AG04449 (cell line): ENCODE data around the gene AGBL3.
"Not testable (repeated sequence)": the region's sequence is repeated elsewhere in the genome, so short reads cannot be mapped to it uniquely, and the experiment has no call there.

ENCODE experiments used
- CTCF ChIA-PET: fragments of 350-600 bp; formaldehyde crosslinking; extraction: SDS; loops from one replicate; lab custom pipeline; 2021; ENCODE audit warnings: antibody characterized with exemption; lab: Yijun Ruan, JAX
- POLR2A ChIA-PET: fragments of 400-600, 350-600 bp; formaldehyde crosslinking; extraction: SDS; loops from one replicate; lab custom pipeline; 2020; ENCODE audit warnings: antibody characterized with exemption, inconsistent platforms; lab: Yijun Ruan, JAX
- DNase-seq: peaks from one replicate; pipeline ENCODE4 v3.0.0-alpha.2; 2010; ENCODE audit warnings: low read depth, low spot score
- H3K4me3 ChIP-seq: 2 replicates; pipeline ENCODE4 v1.5.1; 2011; ENCODE audit warnings: low read depth, mild to moderate bottlenecking, control low read depth, low read length
- CTCF ChIP-seq: IDR thresholded peaks from one replicate; pipeline ENCODE4 v1.5.1; 2011; ENCODE audit warnings: mild to moderate bottlenecking, moderate library complexity, low read length, control low read depth, inconsistent platforms; ENCODE audit not compliant: insufficient read depth; ENCODE audit errors: missing control alignments

Gene AGBL3

GRCh38 chr7:135170274-135170997 lies 184.1 kb downstream of the AGBL3 start, which contains the start of gene CYREN:
Gene CYREN (minus strand): TSS chr7:135170707. CDS start chr7:135168922, 1,785 bp downstream.
- POLR2A ChIA-PET, result interaction anchor here (0.7 to 1.2 kb wide), 4 partner anchors 10 to 480 kb away, joined by 3 read pairs; partner anchors contain the start of gene AGBL3
- peak within 1 kb of the TSS; percentile 73 for H3K4me3 ChIP-seq
- TF ChIP-seq CTCF, result peak; percentile 91
- CTCF ChIA-PET, result interaction anchor here (1.1 to 3.3 kb wide), 19 partner anchors 8 to 738 kb away, joined by 3 to 29 read pairs (median 5); partner anchors contain the start of genes AGBL3 and WDR91
- DNase-seq, result peak; percentile 46

- CTCF ChIA-PET, result interaction anchor here (1.1 to 3.3 kb wide), 15 partner anchors 9 to 542 kb away, joined by 3 to 29 read pairs (median 5); partner anchors contain the start of genes AGBL3 and WDR91
- not testable (repeated sequence) for DNase-seq
- H3K4me3 ChIP-seq, result peak overlapping the region; percentile 73
- POLR2A ChIA-PET, result interaction anchor here (0.7 to 1.2 kb wide), 4 partner anchors 10 to 481 kb away, joined by 3 read pairs; partner anchors contain the start of gene AGBL3
These were observed 184.7 kb downstream of the AGBL3 start for GRCh38 chr7:135170998-135171481.

DNA sequence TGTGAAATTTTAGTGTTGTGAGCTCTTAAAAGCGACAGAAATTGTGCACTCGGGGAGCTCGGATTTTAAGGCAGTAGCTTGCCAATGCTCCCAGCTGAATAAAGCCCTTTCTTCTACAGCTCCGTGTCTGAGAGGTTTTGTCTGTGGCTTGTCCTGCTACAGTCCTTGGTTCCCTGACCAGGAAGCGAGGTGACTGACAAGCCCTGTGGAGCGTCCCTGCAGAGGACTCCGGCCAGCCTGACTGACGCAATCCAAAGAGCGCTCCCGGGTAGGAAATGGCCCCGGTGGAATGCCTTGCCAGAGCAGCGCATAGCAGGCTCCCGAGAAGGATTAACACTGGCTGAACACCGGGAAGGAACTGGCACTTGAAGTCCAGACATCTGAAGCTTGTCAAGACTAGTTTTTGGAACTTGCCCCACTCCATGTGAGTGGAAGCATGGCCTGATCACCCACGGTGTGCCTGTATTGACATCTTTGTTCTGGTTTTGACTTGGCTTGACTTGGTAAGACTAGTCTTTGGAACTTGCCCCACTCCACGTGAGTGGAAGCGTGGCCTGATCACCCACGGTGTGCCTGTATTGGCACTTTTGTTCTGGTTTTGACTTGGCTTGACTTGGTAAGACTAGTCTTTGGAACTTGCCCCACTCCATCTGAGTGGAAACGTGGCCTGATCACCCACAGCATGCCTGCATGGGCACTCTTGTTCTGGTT lies 185.4 kb downstream of the AGBL3 start:
- ChIA-PET POLR2A (interaction anchor here (1.1 to 1.2 kb wide), 2 partner anchors 9 to 185 kb away, joined by 3 read pairs; partner anchors contain the start of gene AGBL3), CTCF (interaction anchor here (1.1 to 3.3 kb wide), 14 partner anchors 9 to 542 kb away, joined by 3 to 29 read pairs (median 6); partner anchors contain the start of genes AGBL3 and WDR91)
- not testable (repeated sequence) for DNase-seq, H3K4me3 ChIP-seq

DNA sequence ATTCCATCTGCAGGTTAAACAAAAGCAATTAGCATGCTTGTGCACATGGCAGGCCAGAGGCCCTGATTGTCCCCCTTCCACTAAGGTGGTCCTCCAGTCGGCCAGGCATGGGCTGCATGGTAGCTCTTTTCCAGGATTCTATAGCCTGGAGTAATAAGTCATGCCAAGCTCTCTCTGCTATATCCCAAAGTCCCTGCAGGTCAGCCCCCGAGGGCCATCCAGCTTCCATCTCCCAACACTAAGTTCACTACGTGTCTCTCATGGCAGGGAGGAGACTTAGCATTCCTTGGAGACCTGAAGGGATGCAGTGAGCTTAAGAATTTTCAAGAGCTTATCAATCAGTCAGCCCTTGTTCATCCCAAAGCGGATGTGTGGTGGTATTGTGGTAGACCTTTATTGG lies 187.6 kb downstream of the AGBL3 start:
- DNase-seq, POLR2A ChIA-PET, H3K4me3 ChIP-seq: not testable (repeated sequence)
- CTCF ChIA-PET, result interaction anchor here (0.6 kb wide), 1 partner anchor 24 kb away, joined by 3 read pairs; no protein-coding TSS in a partner anchor

DNA sequence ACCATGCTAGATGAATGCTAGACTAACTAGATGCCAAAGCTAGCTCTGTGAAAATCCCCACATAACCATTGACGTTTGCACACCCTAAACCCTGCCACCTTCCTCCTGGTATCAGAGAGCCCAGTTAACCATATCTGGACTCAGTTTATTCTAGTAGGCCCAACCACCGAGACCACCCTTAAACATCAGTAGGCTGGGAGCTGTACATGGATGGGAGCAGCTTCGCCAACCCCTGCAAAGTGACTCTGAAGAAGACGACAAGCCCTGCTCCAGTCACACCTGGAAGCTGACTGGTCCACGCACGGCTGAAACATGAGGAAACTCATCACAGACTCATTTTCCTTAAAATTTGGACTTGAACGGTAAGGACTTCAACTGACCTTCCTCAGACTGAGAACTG lies 188.6 kb downstream of the AGBL3 start:
- no peak overlapping the region for H3K4me3 ChIP-seq
- ChIA-PET CTCF (interaction anchor here (0.6 kb wide), 1 partner anchor 25 kb away, joined by 3 read pairs; no protein-coding TSS in a partner anchor), POLR2A (no interaction called here)
- no peak for DNase-seq
- no peak for TF ChIP-seq CTCF

DNA sequence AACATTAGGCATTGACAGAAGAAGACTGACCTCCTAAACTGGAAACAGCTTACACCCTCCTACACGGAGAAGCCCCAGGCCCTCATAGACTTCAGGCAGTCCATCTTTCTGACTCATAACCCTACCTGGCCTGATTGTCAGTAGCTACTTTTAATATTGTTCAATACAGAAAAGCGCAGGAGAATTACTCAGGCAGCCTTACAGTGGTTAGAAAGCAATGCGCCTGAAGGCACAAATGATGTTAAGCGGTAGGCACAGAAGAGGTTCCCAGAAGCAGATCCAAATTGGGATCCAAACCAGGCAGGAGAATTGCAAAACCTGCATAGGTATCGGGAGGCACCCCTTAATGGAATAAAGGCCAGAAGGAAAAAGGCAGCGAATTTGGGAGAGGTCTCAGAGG lies 189.6 kb downstream of the AGBL3 start:
- TF ChIP-seq CTCF, result no peak
- ChIA-PET CTCF (no interaction called here), POLR2A (no interaction called here)
- no peak overlapping the region for H3K4me3 ChIP-seq
- no peak for DNase-seq

- TF ChIP-seq CTCF, result no peak
- CTCF ChIA-PET, result no interaction called here
- POLR2A ChIA-PET, result no interaction called here
- H3K4me3 ChIP-seq, result no peak overlapping the region
- DNase-seq, result no peak
These were observed 190.9 kb downstream of the AGBL3 start for GRCh38 chr7:135177028-135177696.
